Fibroblast of pulmonary artery (primary cell): Measurements from ENCODE around the gene RELCH.
A peak's percentile ranks its signal among the peaks of the same experiment; 100 is the strongest.

Source experiments
- DNase-seq: peaks from one replicate; pipeline ENCODE4 v3.0.0-alpha.2; 2010; ENCODE audit warnings: low read depth
- H3K4me3 ChIP-seq: replicated peaks from 2 replicates; pipeline ENCODE4 v1.5.1; 2011; ENCODE audit warnings: low read depth, mild to moderate bottlenecking, control low read depth, low read length, moderate library complexity
- TF ChIP-seq, protein P1 (sequence below): IDR thresholded peaks from 2 replicates; pipeline ENCODE4 v1.5.1; 2011; ENCODE audit warnings: mild to moderate bottlenecking, control low read depth, low read length, inconsistent platforms; ENCODE audit errors: missing control alignments

The RELCH gene

GRCh38 chr18:62335494-62335893, 148.4 kb downstream of the RELCH start:
- DNase-seq, result no peak
- TF ChIP-seq, protein P1, sequence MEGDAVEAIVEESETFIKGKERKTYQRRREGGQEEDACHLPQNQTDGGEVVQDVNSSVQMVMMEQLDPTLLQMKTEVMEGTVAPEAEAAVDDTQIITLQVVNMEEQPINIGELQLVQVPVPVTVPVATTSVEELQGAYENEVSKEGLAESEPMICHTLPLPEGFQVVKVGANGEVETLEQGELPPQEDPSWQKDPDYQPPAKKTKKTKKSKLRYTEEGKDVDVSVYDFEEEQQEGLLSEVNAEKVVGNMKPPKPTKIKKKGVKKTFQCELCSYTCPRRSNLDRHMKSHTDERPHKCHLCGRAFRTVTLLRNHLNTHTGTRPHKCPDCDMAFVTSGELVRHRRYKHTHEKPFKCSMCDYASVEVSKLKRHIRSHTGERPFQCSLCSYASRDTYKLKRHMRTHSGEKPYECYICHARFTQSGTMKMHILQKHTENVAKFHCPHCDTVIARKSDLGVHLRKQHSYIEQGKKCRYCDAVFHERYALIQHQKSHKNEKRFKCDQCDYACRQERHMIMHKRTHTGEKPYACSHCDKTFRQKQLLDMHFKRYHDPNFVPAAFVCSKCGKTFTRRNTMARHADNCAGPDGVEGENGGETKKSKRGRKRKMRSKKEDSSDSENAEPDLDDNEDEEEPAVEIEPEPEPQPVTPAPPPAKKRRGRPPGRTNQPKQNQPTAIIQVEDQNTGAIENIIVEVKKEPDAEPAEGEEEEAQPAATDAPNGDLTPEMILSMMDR, result no peak
- no peak overlapping the region for H3K4me3 ChIP-seq

DNA sequence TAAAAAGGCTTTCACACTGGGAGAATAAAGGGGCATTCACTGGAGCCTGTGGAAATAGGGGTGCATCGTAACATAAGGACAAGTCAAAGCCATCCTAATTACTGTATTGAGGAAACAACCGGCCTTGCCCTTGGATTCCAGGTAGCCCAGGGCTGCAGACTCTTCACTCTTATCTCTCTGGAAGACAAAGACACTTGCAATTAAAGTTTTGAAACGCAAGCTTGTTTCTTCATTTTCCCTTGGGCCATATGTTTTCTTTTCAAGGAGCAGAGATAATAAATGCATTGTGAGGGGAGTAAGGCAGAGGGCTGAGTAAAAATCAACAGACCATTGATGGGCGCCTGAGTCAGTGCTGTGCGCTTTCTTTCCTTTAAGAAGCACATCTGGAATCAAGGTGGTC, 149.6 kb downstream of the RELCH start:
- DNase-seq, result no peak
- H3K4me3 ChIP-seq, result no peak overlapping the region
- TF ChIP-seq, protein P1, result no peak

- DNase-seq, result no peak
- TF ChIP-seq, protein P1, result no peak
- H3K4me3 ChIP-seq, result no peak overlapping the region
Measured at GRCh38 chr18:62337336-62337735, 150.3 kb downstream of the RELCH start.

DNA sequence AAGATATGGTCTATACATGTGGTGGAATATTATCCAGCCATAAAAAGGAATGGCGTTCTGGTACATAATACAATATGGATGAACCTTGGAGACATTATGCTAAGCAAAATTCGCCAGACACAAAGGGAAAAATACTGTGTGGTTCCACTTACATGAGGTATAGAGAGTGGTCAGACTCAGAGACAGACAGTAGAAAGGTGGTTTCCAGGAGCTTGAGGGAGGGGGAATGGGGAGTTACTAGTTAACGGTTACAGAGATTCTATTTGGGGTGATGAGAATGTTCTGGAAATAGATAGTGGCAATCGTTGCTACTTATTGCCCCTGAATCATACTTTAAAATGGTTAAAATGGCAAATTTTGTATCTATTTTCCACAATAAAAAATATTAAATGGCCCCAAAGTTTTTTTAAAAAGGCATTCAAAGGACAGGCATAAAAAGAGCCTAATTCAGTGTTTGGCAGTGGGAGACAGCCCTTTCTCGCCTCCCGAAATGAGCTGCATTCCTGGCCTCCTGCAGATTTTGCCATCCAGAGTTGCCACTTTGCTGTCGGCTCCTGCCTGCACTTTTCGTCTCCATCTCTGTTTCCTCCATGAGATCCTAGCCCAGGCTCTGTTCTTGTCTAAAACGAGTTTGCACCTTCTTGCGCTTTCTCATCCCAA, 151.5 kb downstream of the RELCH start:
- TF ChIP-seq, protein P1, result no peak
- no peak for DNase-seq
- no peak overlapping the region for H3K4me3 ChIP-seq

DNA sequence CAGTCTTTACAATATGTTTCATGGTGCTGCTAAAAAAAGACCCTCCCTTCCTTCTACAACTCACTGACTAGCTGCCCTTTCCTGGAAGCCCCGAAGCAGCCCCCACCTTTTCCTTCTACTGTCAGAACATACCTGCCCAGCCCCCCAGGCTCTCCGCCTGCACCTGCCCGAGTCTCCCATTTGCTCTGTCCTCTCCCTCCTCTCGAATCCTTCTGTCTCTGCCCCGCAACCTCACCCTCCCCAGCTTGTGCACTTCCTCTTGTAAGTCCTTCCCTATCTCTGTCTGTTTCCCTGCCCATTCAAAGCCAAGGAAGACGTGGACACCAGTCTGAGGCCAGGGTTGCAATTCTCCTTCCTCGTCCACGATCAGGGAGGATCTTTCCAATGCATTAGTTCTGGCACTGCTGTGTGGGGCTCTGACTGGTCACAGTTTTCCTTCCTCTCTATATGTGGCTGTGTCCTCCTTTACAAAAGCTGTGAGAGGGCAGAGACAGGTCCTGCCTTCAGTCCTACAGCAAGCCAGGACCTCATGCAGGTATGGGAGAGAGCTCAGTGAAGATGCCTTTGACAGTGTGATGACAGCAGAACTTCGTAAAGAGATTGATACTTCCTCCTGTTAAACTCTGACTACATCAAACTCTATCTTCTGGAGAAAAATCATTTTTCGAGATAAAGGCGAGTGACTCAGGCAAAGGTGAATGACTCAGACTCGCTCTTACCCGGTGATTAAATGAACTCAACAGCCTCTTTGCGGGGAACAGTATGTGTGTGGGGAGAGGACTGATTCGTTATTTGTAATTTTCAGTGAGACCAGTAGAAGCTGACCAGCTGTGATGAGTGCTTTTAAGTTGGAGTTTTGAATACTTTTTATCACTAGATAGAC, 152.3 kb downstream of the RELCH start:
- H3K4me3 ChIP-seq, result no peak overlapping the region
- TF ChIP-seq, protein P1, result no peak
- peak; percentile 50 for DNase-seq

GRCh38 chr18:62340996-62341395, 153.9 kb downstream of the RELCH start:
- no peak for DNase-seq
- no peak overlapping the region for H3K4me3 ChIP-seq
- TF ChIP-seq, protein P1, result no peak
